HG03558 (cell line): ENCODE results near the gene LDHAL6B.
"Not testable (repeated sequence)": the region's sequence is repeated elsewhere in the genome, so short reads cannot be mapped to it uniquely, and the experiment has no call there.

ENCODE experiments used
- ATAC-seq: cut with Tn5 transposase; IDR thresholded peaks from one replicate; pipeline ENCODE4 v1.9.1; 2021; ENCODE audit warnings: moderate number of reproducible peaks; ENCODE audit not compliant: unreplicated experiment; ENCODE audit errors: extremely low read depth

LDHAL6B gene

GRCh38 chr15:59206623-59207183, at the start of gene LDHAL6B:
TSS of gene LDHAL6B (plus strand) at chr15:59206843. CDS start at chr15:59206941, 98 bp downstream.
- no peak for ATAC-seq

GRCh38 chr15:59157396-59157795, 49.2 kb upstream of the LDHAL6B start:
- no peak for ATAC-seq

GRCh38 chr15:59157840-59158700, 48.6 kb upstream of the LDHAL6B start:
- no peak for ATAC-seq

GRCh38 chr15:59158701-59159034, 48.0 kb upstream of the LDHAL6B start:
- ATAC-seq: no peak

GRCh38 chr15:59159210-59159609, 47.4 kb upstream of the LDHAL6B start:
- ATAC-seq: no peak

GRCh38 chr15:59160880-59161593, 45.6 kb upstream of the LDHAL6B start:
- no peak for ATAC-seq

GRCh38 chr15:59162080-59162479, 44.6 kb upstream of the LDHAL6B start:
- ATAC-seq: not testable (repeated sequence)

GRCh38 chr15:59165726-59166125, 40.9 kb upstream of the LDHAL6B start:
- ATAC-seq: no peak

- no peak for ATAC-seq
These were observed 40.5 kb upstream of the LDHAL6B start for GRCh38 chr15:59166166-59166565.

- no peak for ATAC-seq
These were observed 39.9 kb upstream of the LDHAL6B start for GRCh38 chr15:59166601-59167265.

GRCh38 chr15:59168536-59168935, 38.1 kb upstream of the LDHAL6B start:
- no peak for ATAC-seq

- no peak for ATAC-seq
These were observed 37.4 kb upstream of the LDHAL6B start for GRCh38 chr15:59169251-59169708.

- no peak for ATAC-seq
These were observed 36.2 kb upstream of the LDHAL6B start for GRCh38 chr15:59170295-59171066.

- ATAC-seq: no peak
These were observed 35.6 kb upstream of the LDHAL6B start for GRCh38 chr15:59171067-59171397.

GRCh38 chr15:59172289-59172901, 34.2 kb upstream of the LDHAL6B start:
- no peak for ATAC-seq

GRCh38 chr15:59173194-59173593, 33.4 kb upstream of the LDHAL6B start:
- ATAC-seq: no peak

GRCh38 chr15:59174151-59174834, 32.4 kb upstream of the LDHAL6B start:
- ATAC-seq: no peak

GRCh38 chr15:59174835-59175831, 31.5 kb upstream of the LDHAL6B start:
- no peak for ATAC-seq
